HTR-8/SVneo (cell line): Measurements from ENCODE around the gene AFF2.

Experiments used
- DNase-seq: peaks from one replicate; pipeline ENCODE4 v3.0.0; 2011; ENCODE audit warnings: low spot score, mixed read lengths; ENCODE audit not compliant: insufficient read length
- FAIRE-seq: peaks from 2 replicates; lab custom pipeline; 2011; peaks lifted over from hg19 to GRCh38; lab: Jason Lieb, UNC

AFF2 gene

DNA sequence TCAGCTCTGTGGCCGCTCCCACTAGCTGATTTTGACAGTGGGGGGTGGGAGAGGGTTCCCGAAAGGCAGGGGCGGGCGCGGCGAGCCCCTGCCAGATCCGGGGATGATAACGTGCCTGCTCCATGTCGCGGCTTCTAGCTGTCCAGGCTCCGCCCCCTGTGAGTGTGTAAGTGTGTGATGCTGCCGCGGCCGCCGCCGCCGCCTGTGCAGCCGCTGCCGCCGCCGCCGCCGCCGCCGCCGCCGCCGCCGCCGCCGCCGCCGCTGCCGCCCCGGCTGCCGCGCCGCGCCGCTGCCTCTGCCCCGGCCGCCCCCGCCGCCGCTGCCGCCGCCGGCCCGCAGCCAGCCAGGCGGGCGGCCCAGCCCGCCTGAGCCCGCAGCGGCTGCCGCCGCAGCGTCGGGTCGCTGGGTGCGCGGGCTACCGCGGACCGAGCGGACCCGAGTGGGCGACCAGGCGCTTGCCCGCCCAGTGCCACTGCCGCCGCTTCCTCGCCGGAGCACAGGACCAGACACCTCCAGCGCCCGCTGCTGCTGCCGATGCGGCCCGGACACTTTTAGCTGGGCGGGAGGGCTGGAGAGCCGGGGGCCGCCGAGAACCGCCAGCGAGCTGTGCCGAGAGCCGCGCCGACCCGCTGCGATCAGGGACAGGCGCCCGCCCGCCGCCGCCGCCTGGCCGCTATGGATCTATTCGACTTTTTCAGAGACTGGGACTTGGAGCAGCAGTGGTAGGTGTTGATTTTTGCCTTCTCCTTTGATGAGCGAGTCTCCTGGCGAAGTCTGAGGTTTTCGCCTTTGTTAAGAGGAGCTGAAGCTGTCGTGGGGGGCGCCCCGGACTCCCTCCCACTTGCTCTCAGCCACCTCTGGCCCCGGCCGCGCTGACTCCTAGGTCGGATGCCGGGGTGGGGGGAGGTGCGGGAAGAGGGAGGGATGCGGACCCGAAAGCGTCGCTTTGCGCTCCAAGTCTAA is at the start of gene AFF2:
Gene AFF2, plus strand, starts transcription at position 195 of the 963 bp plus-strand sequence. Its CDS starts 481 bp downstream, at position 676.
- DNase-seq (no peak), FAIRE-seq (no peak)

DNA sequence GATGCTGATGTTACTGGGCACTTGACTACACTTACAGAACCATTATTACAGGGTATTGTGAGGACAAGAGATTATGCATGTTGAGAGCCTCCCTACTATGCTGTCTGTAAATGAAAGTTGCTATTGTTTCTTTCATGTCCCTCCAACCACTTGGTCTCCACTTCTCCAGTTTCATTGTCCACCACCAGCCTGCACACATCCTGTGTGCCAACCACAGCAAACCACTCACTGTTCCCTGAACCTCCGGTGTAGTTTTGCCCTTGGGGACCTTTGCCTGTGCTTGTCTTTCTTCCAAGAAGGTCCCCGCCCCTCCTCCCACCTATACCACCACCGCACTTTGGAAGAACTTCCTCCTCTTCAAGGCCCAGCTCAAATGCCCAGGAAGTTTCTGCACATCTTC is 43.1 kb upstream of the AFF2 start:
- FAIRE-seq (no peak), DNase-seq (no peak)

DNA sequence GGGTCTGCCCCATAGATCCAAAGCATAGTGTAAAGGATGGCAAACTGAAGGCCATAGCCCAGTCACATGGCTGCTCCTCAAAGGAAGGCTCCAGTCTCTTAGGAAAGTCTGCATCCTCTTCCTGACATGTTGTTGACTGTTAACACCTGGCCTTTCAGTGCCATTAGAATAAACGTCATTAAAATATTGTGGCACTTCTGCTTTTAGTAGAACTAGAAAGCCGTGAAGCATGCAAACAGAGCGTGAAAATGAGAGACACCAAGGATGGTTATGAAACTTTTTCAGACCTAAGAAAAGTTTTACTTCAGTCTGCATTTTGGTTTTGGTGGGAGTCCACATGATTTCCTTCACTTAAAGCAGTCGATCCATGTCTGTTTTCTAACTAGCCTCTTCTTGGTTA is 41.1 kb upstream of the AFF2 start:
- FAIRE-seq (no peak), DNase-seq (no peak)

DNA sequence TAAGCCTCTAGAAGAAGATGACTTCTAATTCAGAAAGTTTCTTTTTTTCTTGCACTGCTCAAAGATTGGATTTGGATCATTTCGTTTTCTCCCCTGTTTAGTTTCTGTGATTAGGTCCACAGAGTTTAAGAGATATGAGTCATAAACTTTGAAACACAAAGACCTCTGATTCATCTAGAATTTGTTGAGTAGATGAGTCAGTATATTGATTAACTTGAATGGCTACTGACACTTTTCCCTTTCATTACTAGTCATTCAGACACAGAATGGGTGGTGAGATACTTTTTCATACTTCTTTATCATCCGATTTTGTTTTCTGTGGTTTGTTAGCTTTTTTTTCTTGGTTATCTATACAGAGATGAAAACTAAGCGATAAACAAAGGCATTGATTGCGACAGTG is 34.1 kb upstream of the AFF2 start:
- DNase-seq (no peak), FAIRE-seq (no peak)

DNA sequence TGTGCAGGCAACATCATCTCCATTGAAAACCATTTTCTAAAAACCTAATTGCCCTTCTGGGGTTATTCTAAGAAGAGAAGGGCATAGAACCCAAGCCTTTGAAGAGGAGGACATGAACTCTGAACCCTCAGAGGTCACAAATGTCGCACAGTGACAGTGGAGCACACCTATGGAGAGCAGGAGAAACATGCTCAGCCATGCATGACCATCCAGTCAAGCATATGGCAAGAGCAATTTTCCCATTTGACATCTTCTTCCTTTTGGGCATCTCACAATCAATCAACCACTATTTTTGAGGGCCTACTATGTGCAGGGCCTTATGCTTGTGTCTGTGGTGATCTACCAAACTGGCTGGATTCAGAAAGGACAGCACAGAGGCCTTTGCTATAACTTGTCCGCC is 30.1 kb upstream of the AFF2 start:
- no peak for DNase-seq
- FAIRE-seq, result no peak

DNA sequence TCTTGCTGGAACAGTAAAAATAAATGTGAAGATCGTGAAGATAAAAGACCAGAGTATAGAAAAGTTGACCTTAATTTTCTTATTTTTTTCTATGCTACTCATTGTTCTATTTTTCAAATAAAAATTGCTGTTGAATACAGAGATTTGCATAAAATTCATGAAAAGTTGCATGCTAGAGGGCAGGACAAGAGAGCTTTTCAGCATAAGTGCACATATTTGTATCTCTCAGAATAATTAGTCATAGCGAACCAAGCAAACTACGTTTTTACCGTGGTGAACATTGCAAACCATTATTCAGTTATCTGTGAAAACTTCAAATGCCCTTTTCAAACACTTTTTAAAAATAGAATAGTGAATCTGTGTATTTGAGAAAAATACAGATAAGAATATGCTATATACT is 26.4 kb upstream of the AFF2 start:
- no peak for DNase-seq
- no peak for FAIRE-seq

DNA sequence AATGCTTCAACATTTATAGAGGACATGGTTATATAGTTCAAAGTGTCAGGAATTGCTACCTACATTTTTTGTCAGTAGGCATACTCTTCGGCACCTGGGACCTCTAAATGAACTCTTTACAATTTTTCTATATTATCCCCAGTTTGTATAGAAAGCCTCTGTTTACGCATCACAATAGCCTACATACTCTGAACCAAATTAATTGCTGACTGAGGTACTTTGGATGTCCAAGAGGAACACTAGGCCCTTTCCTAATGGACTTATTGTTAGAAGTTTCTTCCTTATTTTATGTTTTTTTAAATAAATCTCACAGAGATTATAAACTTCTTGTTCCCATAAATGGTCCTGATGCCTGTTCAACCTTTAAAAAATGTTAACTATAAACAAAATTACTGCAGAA is 8.4 kb upstream of the AFF2 start:
- DNase-seq (no peak), FAIRE-seq (no peak)

DNA sequence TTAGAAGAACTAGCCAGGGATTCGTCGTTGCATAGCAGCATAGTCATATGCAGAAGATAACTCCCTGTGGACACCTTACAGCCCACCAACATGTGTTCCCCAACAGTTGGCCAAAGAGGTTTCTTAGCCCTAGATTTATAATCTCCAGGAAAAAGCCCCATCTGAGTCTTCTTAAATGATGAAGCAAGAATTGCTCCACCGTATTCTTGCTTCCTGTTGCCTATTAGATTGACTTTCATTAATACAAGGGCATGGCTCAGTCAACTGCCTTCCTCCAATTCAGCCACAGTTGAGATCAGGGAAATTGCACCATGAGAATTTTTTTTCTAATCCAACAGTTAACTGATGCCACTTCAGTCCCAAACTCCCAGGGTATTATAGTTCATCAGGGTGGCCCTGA is 5.2 kb upstream of the AFF2 start:
- FAIRE-seq (no peak), DNase-seq (no peak)

DNA sequence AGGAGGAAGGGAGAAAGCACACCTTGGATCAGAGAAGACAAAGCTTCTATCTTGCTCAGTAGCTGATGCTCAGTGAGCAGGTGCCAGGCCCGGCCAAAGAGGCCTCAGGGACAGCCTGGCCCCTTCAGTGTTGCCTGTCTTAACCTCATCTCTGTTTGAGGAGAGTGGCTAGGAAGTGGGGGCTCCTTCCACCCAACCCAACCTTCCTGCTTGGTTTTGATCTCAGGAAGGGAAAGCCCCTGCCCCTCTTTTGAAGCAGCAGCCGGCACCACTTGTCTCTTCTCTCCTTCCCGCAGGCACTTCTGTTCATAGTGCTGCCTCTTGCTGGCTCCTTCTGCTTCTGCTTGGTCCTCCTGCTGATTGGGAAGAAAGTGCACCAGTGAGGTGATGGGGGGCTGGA is 2.4 kb upstream of the AFF2 start:
- FAIRE-seq (no peak), DNase-seq (no peak)

DNA sequence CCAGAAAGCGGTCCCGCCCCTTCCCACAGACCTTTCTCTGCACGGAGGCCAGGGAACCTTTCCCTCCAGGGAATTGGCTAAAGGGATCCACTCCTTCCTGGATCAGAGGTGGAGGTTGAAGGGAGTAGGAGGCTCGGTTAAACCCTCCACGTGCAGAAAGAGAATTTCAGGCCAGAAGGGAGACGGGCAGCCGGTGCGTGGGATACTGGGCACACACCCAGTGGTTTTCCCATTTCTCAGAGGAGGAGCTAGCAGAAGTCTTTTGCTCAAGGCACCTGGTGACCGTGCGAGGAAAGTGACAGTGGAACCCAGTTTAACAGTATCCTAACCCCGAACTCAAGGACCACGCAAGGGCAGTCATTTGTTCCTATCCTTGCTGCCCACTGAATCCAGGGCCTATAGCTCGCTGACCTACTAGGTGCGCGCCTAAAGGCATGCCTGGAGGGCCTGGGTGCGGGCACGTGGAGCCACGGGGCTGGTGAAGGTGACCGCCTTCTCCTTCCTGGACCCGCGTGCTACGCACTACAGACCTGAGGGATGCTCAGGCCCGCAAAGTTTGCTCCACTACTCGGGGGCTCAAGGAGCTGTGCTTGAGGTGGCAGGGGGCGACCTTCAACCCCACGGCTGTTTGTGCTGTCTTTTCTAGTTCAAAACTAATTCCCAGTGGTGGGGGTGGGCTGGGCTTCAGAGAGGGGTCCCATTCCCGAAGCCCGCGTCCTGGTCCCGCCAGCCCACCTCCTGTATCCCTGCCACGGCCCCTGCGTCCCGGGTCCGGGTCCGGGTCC is 587 bp upstream of the AFF2 start:
- FAIRE-seq (no peak), DNase-seq (no peak)

DNA sequence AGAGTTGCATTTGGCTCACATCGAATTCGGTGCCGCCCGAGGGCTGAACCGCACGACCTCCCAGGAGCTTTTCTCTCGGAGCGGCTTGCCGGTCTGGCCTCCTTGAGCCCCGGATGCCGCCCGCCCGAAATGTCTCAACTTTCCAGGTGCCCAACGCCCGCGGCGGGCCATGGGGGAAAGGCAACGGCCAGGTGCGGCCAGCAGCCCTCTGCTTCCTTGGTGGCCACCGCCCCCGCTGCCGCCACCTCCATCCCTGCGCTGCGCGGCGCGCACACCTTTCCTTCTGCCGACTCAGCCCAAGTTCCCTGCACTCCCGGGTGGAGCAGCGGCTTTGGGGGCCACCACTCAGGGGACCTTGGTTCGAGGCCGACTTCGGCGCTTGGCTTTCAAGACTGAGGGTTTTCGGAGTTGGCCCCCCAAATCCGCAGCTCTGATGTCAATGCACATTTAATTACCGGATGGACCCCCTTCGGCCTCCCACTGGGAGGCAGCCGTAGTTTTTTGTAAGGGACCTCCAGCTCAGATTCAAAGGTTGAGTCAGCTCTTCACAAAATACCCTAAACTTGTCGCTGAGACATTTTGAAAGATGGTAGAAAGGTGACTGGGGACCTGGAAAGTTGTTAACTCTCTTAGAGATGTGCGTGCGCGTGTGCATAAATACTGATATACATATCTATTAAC is 1.1 kb downstream of the AFF2 start:
- DNase-seq (no peak), FAIRE-seq (no peak)

DNA sequence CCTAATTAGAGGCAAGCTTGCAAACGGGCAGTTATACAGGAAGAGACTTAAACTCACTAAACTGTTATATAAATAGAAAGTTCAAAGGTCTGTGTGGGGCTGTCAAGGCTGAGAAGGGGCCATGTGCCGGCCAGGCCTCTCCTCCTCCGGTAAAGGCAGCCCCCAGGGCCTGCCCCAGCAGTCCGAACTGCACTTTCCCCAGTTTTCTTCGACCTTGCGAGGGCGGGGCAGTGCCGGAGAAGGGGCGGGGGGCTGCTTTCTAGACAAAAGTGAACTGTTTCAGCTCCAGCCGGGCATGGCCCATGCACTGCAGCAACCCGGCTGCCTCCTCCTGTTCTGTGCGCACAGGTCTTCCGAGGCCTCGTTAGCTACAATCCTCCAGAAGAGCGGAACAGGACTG is 4.1 kb downstream of the AFF2 start:
- FAIRE-seq, result no peak
- no peak for DNase-seq

DNA sequence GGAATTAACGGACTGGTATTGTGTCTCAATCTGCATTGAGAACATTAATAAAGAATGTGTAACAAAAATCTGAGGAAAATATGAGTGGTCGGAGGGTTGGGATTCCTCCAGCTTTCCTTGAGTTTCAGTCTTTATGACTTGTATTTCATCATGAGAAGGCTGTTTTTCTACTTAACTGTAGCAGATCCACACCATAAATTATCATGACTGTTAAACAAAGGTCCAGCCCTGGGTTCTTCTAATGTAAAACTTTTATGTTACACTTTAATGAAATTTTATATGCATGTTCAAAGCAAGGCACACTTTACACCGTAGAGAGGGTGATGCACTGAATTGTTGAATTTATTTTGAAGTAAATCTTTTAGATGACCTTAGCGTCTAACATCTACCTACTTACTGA is 7.0 kb downstream of the AFF2 start:
- FAIRE-seq, result no peak
- no peak for DNase-seq

DNA sequence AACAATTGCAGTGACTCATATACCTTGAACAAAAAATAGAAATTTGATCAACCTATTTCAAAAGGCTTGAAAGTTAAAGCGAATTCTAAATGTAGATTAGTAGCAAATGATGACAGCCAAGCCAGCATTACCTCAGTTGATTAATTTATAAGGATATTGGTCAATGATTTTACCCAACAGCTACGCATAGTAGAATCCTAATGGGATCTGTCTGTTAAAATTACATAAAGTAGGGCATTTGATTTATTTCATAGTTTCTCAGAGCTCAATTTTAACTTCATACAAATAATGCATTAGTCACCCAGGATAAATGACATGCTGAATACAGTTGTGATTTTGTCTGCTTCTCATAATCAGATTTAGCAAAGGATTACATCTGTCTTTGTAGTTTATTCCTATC is 12.0 kb downstream of the AFF2 start:
- no peak for DNase-seq
- no peak for FAIRE-seq

DNA sequence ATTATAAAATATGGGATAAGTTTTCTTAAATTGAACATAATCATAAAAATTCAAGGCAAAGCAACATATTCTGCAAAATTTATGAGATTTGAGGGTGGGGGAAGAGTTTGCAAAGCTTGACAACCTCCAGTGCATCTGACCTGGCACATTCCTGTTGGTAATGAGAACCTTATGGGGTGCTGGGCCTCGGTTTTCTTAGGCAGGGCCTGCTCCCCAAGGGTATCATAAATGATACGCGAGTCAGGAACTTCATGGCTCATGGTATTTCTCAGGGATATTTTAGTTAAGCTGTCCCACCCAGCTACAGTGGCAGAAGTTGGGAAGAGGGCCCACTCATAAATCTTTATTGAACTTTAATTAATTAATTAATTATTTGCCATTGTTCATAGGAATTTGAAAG is 13.2 kb downstream of the AFF2 start:
- FAIRE-seq (no peak), DNase-seq (no peak)

DNA sequence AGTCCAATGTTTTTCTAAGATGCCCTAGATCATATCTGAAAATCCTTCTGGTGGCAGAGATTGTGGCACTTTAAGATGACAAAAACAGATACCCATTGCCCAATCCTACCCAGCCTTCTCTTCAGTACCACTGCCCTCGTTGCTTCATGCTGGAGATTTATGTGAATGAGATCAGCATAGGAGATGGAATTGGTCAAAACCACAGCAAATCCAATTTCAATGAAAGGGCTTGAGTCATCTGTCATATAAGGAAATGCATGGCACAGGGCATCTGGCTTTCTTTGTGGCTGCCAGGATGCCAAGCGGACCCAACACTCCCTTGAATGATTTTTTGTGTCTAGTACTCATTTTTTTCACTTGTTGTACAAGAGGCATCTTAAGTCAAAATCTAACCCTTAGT is 16.8 kb downstream of the AFF2 start:
- FAIRE-seq, result no peak

DNA sequence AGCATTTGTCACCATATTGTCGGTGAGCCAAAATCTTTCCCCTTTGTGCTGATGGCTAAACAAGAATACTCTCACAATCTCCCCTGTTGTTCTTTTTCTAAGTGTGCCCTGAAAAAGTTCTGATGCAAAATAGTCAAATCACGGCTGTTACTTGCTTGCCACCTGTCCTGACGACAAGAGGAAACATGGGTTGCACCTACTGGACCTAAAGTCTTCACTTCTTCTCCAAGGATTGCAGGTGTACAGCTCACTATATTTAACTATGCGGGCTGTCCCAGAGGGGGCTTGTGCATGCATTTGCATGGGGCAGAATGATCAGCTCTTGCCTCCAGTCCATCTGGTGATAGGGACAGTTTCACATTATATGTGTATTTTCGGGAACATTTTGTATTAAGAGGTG is 21.6 kb downstream of the AFF2 start:
- no peak for DNase-seq
- FAIRE-seq, result no peak

More for the DNA sequence above, 16.8 kb downstream of the AFF2 start:
- no peak for DNase-seq

DNA sequence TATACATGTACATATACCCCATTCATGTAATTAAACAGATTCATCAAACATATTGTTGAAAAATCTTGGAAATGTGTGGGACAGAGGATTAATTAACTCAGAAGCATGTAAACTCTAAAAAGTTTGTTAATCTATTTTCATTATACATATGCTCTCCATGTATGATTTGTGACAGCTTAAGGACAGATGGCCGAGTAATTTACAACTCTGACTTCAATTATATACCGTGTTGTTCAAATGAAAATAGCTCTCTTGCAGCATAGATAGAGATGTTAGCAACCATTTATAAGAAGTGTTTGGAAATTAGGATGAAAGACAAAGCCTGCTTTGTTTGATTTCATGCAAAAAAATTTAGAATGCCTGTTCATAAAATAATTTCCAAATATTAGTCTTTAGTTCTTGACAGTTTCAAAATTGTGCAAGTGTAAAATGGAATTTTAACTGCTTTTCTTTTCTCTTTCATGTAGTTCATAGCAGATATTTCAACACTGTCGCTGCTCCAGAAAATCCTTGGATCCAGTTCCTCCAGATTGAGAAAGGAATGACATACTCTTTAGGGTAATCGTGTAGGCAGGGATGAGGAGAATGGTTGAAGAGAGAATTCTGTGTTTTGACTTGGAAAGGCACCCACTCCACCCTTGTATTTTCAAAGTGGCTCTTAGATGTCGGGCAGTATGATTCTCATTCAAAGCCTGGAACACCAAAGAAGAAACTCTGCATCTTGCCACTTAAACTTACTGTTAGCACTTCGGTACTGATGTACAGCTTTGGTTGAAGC is 23.1 kb downstream of the AFF2 start:
- DNase-seq (no peak), FAIRE-seq (no peak)

DNA sequence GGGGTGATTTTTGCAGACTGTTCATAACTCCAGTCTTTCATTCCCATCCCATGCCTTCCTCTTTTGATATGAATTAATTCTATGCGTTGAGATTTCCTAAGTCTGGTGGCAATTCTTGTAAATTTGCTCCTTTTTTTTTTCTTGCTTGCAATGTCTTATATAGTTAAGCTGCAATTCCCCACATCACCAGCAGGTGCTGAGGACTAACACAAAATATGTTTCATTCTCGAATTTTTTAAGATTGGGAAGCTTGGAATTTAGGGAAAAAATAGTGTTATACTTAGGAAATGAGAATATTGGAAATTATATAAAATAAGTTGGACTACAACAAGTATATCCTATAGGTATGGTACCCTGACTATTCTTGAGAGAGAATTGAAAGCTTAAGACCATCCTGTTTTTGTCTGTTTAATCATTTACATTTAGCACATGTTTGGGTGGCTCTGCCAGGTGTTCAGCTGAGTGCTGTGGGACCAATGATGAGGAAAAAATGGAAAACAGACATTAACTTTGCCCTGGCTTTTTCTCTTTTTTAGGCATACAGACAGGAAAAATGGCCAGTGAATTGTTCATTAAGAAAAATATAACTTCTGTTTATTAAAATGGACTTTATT is 30.2 kb downstream of the AFF2 start:
- DNase-seq (no peak), FAIRE-seq (no peak)

DNA sequence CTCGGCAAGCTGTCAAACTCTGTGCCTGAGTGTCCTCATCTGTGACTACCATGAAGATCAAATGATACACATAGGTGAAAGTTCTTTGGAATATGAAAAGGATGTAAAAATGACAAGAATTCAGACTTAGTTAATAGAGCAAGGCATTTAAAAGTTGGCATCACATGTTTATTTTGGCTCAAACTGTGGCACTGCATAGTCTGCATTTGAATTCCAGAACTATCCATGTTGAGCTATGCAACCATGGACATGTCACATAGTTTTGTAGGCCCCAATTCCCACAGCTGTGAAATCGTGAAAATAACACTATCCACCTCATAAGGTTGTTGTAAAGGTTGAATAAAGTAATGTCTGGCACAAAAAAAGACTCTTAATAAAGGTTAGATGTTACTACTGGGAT is 33.9 kb downstream of the AFF2 start:
- DNase-seq (no peak), FAIRE-seq (no peak)
